HG02852 (cell line): Measurements from ENCODE around the gene CNTN1.
A peak's percentile ranks its signal among the peaks of the same experiment; 100 is the strongest.
"Not testable (repeated sequence)": the region's sequence is repeated elsewhere in the genome, so short reads cannot be mapped to it uniquely, and the experiment has no call there.

ENCODE experiments used
- ATAC-seq: cut with Tn5 transposase; IDR thresholded peaks from one replicate; pipeline ENCODE4 v1.9.1; 2021; ENCODE audit warnings: mild to moderate bottlenecking, moderate library complexity; ENCODE audit not compliant: unreplicated experiment

The CNTN1 gene

DNA sequence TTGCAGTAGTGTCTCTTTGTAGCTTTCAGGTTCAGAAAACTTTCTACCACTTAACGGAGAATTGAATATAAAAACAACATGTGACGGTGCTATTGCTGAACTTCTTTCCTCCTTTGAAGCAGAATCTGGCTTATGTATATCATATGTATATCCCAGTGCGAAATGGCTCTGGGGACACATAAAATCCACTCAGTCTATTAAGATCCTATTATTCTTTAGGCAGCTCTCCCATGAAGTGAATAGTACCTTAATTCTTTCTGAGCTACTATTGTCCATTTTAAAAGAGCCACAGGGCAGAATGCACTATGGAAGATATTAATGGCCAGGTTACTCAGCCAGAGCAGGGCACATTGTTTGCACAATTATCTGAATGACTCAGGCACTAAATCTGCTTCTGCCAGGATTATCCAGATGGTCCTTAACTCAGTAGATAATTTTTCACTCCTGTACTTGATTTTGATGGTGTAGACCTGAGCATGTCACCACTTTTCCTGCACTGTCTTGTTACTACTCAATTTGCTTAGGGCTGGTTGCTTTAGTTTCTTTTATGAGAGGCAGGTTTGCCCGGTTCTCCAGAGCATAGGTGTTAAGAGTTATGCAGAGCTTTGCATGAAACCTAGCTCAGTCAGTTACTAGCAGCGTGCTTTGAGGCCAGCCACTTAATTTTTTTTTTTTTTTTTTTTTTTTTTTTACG, 5.5 kb downstream of the CNTN1 start:
- ATAC-seq: no peak

DNA sequence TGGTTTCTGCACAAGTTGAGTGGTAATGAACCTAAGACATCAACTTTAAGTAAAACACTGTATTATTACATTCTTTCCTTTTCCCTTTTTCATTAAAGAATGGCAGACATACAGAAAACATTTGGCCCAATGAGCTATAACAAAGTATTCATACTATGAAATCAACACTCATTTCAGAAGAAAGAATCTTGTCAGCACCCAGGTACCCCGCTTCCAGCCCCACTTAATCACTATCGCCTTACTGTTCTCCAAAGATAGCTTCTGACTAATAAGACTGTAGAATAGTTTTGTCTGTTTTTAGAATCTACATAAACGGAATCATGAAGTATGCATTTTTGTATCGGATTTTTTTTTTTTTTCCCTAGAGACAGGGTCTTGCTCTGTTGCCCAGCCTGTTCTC, 9.5 kb downstream of the CNTN1 start:
- peak; percentile 86 for ATAC-seq

DNA sequence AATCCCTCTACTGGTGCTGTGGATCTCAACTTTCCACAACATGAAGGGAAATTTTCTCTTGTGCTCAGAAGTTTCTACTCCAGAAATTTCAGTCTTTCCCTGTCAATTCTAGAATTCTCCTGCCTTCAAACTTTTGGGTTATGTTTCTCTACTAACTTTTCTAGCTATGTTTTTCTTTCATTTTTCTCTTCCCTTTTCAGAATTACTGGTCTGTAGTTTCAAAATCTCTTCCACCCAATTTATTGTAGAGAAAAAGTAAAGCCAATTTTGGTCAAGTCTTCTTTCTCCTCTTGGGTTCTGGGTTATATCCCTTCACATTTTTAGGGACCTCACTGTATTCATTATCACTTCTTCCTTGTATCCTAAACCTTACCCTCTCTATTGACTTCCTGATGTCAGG, 18.9 kb downstream of the CNTN1 start:
- ATAC-seq: peak; percentile 61

DNA sequence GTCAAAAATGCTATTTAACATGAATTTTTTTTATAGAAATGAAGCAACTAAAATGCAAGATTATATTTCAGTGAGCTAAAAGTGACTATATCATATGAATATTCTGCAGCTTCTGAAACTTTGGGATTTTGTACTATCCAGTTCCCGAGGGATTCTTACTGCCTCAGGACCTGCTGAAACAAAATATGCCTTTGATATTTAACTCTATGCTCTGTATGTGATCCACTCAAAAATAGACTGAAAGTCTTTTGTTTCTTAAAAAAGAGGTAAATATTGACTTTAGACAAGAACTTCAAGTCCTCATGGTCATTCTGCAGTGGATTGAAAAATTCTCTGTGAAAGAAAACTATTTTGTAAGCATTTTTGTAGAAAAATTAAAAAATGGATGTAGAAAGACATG, 22.4 kb downstream of the CNTN1 start:
- ATAC-seq: no peak

DNA sequence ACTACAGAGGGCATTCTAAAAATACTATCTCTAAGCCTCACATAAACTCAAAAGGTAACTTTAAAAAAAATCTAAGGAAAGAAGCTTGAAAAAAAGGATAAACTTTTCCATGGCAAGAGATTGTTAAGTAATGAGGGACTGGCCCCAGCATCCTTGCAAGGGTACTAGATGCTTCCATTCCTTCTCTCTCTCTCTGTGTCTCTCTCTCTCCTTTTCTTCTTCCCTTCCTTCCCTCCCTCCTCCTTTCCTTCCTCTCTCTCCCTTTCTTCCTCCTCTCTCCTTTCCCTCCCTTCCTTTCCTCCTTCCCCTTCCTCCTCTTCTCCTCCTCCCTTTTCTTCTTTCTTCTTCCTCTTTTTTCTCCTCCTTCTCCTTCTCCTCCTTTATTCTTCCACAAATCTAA, 23.8 kb downstream of the CNTN1 start:
- ATAC-seq: no peak

DNA sequence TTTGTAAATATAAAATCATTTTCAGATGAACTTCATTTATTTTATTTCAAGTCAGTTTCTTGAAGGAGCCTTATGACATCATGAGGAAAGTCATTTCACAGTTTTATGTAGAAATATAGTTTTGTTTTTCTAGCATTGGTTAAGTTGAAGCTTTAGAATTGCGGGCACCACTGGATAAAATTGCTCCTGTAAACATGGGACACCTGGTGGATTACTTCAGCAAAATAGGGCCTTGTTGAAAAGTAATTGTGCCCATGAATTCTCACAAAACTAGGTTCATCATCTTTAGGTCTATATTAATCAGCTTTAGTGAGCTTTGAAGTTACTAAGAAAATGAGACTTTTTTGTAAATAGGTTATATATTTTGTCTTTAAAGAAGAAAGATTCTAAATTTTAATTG, 25.3 kb downstream of the CNTN1 start:
- ATAC-seq: no peak

DNA sequence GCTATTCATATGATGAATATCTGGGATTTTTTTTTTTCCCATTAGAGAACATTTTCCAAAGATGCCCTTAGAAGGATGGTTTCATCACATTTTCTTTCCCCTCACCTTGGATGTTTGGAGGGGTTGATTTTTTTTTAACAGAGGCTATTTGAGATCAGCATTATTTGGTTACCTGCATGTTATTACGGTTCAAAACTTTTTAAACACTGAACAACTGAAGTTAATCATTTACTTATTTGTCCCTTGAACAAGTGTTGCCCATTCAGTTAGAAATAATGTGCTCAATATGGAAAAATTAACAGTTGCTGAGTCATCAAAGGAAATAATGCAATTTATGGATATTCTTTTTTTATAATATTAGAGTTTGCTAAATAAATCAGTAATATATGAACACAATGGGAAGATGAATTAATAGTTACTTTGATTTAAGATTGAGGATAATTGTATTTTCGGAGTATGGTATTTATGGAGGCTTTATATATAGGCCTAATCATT, 26.7 kb downstream of the CNTN1 start:
- ATAC-seq: no peak

DNA sequence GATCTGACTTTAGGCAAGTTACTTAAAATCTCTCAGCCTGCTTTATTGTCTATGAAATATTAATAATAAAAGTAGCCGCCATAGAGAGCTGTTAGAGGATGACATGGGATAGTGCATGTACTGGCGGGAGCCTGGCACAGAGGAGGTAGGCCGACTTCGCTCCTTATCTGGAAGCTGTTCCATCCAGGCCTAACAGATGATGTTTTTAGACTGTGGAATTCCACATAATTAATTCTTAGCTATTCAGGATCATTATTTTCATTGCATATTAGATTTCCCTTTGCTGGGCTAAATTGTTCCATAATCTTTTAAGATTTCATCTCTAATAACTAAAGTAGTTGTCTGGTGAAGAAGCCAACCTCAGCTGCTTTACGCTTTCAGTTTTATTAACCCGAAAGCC, 30.8 kb downstream of the CNTN1 start:
- ATAC-seq: no peak

DNA sequence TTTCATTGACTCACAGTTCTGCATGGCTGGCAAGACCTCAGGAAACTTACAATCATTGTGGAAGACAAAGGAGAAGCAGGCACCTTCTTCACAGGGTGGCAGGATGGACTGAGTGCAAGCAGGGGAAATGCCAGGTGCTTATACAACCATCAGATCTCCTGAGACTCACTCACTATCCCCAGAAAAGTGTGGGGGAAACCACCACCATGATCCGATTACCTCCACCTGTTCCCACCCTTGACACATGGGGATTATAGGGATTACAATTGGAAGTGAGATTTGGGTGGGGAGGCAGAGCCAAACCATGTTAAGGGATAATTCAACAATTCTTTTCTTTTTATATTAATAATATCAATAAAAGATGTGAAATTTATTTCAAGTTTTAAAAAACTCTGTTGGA, 34.1 kb downstream of the CNTN1 start:
- ATAC-seq: no peak

DNA sequence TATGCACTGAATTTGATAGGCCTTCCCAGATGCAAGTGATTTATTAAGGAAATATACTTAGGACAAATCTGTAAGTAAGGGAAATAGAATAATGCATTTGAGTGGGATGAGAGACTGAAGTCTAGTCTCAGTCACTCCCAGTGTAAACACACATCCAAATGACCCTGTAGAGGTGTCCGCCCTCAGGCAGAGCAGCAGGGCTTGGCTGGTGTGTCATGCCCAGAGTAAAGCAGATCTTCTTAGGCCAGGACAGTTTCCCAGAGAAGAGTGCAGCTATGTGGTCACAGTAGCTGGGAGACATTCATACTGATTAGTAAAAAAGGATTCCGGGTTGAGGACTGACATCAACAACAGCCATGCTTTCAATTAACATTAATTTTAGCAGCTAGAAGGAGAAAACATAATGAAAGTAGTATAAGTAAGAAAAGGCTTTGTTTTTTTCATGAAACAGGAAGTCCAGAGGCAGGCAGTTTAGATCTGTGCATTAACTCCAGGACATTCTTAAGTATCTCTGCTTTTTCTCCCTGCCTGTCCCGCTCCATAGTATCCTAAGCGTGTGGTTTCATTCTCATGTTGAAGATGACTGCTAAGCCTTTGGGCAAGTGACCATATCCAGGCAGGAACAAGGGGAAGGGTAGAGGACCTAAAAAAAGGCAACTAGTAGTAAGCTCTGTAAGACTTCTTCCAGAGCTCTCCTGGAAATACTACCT, 35.7 kb downstream of the CNTN1 start:
- no peak for ATAC-seq

DNA sequence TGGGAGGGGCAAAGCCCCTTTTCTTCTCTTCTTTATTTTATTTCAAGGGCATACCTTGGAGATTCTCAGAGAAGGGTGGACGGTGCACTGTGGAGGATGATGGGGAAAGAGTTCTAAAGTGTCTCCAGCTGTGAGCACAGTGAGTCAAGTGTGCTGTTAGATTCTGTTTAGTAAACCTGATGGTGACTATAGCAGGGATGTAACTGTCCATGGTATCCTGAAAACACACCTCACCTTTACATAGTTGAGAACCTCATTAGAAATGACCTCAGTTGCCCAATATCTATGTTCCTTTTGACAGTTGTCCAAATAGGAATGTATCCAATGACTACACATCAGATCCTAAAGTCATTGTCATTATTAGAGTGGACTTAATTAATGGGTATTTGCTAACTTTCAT, 38.0 kb downstream of the CNTN1 start:
- ATAC-seq: no peak

DNA sequence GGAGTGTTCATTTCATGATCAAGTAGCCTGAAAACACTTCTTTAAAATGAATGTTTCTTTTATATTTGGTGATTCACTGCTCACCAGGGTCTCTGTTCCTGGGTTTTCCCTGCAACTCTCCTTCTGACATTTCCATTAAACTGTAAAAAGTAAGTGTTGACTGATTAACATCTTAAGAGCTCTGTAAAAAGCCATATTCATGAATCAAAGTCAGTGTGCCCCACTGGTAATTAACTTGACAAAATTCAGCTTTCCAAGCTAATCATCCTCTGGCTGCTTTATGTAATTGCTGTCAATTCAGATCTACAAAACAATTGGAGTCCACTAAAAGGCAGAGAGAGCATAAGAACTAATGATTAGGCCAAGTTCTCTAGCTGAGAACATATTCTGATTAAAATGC, 41.6 kb downstream of the CNTN1 start:
- no peak for ATAC-seq

DNA sequence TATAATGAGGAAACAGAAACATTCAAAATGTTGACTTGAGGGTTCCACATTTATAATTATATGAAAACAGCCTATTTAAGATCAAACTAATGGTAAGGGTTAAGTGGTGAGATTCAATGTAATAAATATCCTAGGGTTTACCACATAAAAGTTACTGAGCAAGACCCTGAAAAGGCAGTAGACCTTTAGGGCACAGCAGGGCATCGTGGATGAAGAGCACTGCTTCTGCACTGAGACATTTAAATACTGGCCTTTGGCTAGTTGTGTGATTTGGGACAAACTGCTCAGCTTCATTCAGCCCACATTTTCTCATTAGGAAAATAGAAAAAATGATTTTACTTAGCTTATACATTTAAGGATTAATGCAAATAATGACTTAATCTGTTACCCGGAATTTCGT, 42.0 kb downstream of the CNTN1 start:
- no peak for ATAC-seq

DNA sequence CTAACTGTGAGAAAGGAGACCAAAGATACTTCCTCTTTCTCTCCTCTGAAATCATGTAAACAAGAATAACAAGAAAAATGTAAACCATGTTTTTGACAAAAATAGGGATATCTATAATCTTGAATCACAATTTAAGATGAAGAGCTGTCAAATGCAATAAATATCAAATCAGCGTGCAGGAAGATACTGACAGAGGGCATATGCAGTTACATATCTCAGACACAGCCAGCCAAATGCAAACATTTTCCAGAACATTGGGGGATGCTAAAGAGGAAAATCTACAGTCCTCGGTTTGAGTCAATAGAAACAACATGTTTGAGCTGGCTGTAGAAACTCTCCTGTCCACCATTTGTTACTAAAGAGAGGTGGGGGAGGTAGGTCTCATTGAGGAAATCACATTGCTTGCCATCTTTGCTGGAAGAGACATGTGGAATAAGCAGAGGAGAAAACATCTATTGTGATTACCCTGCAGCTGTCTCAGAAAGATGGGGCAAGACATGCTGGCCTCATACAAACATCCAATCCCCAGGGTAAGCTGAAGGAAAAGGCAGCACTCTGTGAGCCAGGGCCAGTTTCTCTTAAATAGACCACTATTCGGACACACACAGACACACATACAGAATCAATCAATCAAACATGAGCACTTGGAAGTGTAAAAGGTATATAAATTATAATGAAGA, 43.5 kb downstream of the CNTN1 start:
- ATAC-seq: no peak

DNA sequence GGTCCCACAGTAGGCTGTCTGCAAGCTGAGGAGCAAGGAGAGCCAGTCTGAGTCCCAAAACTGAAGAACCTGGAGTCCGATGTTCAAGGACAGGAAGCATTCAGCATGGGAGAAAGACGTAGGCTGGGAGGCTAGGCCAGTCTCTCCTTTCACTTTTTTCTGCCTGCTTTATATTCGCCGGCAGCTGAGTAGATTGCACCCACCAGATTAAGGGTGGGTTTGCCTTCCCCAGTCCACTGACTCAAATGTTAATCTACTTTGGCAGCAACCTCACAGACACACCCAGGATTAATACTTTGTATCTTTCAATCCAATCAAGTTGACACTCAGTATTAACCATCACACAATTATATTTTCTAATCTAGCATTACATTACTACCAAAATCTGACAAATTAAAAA, 45.2 kb downstream of the CNTN1 start:
- not testable (repeated sequence) for ATAC-seq

DNA sequence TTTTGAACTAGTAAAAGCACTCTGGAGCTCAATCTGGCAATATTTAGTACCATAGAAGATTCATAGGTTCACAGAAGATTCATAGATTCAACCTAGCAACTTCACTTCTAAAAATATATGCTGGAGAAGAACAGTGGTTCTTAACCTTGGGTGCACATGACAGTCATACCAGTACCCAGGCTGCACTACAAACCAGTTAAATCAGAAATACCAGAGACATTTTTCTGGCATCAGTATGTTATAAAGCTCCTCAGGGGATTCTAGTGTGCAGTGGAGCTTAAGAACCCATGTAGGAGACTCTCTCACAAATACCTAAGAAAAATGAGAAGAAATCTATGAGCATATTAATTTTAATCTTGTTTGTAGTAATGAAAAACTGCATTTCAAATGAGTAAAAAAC, 46.6 kb downstream of the CNTN1 start:
- ATAC-seq: no peak

DNA sequence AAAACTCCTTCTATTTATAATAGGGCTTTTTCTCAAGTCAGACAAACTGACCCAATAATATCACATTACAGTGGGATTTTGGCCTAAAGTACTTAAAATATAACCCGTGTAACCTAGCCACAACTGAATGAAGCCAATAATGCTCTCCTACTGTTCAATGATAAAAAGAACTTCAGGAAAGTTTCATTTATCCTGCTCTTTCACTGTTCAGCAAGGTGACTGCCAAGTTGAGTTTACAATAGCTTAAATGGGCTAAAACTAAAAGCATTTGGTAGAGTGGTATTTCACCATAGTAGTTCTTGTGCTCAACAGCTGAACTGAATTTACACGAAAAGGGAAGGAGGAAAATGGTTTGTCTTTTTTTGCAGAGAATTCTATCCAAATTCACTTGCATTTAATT, 49.8 kb downstream of the CNTN1 start:
- ATAC-seq: no peak

DNA sequence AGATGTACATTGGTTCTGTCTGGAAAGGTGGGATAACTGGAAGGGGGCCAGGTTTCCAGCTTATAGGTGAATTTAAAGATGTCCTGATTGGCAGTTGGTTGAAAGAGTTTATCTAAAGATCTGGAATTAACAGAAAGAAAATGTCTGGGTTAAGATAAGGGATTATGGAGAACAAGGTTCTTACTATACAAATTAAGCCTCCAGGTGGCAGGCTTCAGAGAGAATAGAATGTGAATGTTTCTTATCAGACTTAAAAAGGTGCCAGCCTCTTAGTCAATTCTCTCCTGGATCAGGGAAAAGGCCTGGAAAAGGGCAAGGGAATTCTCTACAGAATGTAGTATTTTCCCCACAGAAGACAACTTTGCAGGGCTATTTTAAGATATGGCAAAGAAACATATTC, 53.1 kb downstream of the CNTN1 start:
- ATAC-seq: no peak

DNA sequence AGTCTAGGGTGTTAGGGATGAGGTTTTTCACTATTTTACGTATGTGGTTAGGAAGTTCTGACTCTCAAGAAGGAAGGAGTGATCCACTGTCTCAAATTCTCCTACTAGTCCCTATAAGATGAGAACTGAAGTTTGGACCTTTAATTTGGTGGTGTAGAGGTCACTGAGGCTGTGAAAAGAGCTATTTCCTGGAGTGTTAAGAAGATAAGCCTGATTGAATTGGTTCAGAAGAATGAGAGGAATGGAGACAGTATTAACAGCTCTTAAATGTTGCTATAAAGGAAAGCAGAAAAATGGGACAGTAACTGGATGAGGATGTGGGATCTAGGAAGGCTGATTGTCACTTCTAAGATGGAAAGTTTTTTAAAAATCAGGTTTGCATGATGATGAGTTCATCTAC, 57.6 kb downstream of the CNTN1 start:
- ATAC-seq: no peak

DNA sequence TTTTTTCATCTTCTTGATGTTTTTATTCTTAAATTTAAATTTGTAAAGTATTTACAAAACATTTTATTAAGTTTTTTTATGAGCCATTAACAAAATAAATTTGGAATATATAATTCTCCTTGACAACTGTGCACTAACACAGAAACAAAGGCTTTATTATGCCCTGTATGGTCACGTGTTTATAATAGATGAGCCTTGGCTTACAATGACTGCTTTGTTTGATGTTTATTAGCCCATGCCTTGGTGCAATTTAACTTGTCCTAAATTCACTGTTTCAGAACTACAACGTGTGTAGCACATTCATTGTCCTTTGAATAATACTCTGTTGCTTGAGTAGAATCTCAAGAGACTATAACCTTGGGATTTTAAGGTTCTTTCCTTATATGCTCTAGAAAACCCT, 59.8 kb downstream of the CNTN1 start:
- ATAC-seq: no peak

DNA sequence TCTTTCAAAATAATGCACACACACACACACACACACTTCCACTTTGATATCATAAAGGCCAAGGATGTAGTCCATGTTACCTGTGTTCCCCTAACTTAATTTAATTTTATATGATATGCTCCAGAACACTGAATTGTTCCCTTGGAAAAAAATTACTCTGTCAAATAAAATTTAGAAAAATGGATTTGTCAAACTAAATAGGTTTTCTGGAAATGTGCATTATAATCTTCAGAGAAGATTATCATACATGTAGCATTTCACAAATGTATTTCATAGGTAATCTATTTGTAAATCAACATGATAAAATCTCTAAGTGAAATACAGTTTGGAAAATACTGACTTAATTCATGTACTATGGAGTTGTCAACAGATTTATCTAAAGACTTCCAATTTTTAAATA, 68.6 kb downstream of the CNTN1 start:
- ATAC-seq: no peak

DNA sequence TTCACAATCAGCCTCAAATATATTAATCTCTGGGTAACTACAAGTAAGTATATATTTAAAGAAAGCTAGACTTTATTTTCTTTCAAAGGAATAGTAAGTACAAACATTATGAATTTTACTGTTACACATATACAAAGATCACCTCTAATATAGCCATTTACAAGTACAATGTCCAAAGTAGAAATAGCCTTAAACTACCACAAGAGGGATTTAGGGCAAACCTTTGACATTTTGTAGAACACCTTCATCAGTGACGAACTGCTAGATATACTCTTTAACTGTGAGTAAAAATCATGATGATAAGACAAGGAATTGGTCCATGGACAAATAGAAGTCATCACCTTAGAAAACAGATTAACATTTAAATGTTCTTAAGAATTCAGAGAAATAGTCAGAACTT, 69.8 kb downstream of the CNTN1 start:
- ATAC-seq: no peak
